ENCODE results near the gene SYNC. TPM values are rescaled to one million over a fixed set of nuclear protein-coding genes. Genes with fewer than 3 reads are reported as not detected.
A peak's percentile ranks its signal among the peaks of the same experiment; 100 is the strongest.
"Not testable (repeated sequence)": the region's sequence is repeated elsewhere in the genome, so short reads cannot be mapped to it uniquely, and the experiment has no call there.

Gene SYNC
- total RNA-seq, 1 donor from 2014 or later = 14.5 TPM

- TF ChIP-seq CTCF (IDR thresholded peaks at IDR 0.05) = no peak
- H3K4me3 ChIP-seq = no peak overlapping the region
- no peaks in the 10 kb centered on the region for H3K27me3 ChIP-seq (ENCODE audit: low read depth)
- peaks cover 36% of the 10 kb centered on the region for H3K4me1 ChIP-seq
- no peak for DNase-seq
- H3K36me3 ChIP-seq = peaks cover 76% of the 10 kb centered on the region
- ATAC-seq = no peak
- intact Hi-C loops (cut with DNase I) = no loop called here
- no peaks in the 10 kb centered on the region for H3K9me3 ChIP-seq
- H3K27ac ChIP-seq = peak overlapping the region; percentile 51
Observed at GRCh38 chr1:32684167-32684811, 18.3 kb downstream of the SYNC start.

- Histone ChIP-seq H3K4me1 (peaks cover 44% of the 10 kb centered on the region), H3K9me3 (no peaks in the 10 kb centered on the region), H3K36me3 (peaks cover 85% of the 10 kb centered on the region), H3K27me3 (ENCODE audit: low read depth) (no peaks in the 10 kb centered on the region), H3K4me3 (no peak overlapping the region), H3K27ac (peak overlapping the region; percentile 51)
- ATAC-seq (no peak), DNase-seq (no peak)
- TF ChIP-seq CTCF (IDR thresholded peaks at IDR 0.05) = no peak
- intact Hi-C loops (cut with DNase I) = no loop called here
Observed at GRCh38 chr1:32683397-32683796, 19.2 kb downstream of the SYNC start.

GRCh38 chr1:32681999-32682398, 20.6 kb downstream of the SYNC start:
- no peak for DNase-seq
- H3K4me1 ChIP-seq = peaks cover 52% of the 10 kb centered on the region
- no peak overlapping the region for H3K27ac ChIP-seq
- intact Hi-C loops (cut with DNase I) = no loop called here
- H3K9me3 ChIP-seq = no peaks in the 10 kb centered on the region
- H3K27me3 ChIP-seq (ENCODE audit: low read depth) = no peaks in the 10 kb centered on the region
- H3K4me3 ChIP-seq = no peak overlapping the region
- no peak for ATAC-seq
- peaks cover 91% of the 10 kb centered on the region for H3K36me3 ChIP-seq
- no peak for TF ChIP-seq CTCF (IDR thresholded peaks at IDR 0.05)

GRCh38 chr1:32681509-32681908, 21.1 kb downstream of the SYNC start:
- peak; percentile 43 to 46 for ATAC-seq
- DNase-seq = no peak
- no peak overlapping the region for H3K4me3 ChIP-seq
- H3K9me3 ChIP-seq = no peaks in the 10 kb centered on the region
- H3K36me3 ChIP-seq = peaks cover 91% of the 10 kb centered on the region
- no peak for TF ChIP-seq CTCF (IDR thresholded peaks at IDR 0.05)
- intact Hi-C loops (cut with DNase I) = no loop called here
- no peak overlapping the region for H3K27ac ChIP-seq
- peaks cover 52% of the 10 kb centered on the region for H3K4me1 ChIP-seq
- no peaks in the 10 kb centered on the region for H3K27me3 ChIP-seq (ENCODE audit: low read depth)

GRCh38 chr1:32680642-32681041, 21.9 kb downstream of the SYNC start:
- H3K27ac ChIP-seq = no peak overlapping the region

GRCh38 chr1:32679993-32680392, 22.6 kb downstream of the SYNC start:
- H3K27ac ChIP-seq; H3K4me3 ChIP-seq; H3K27me3 ChIP-seq (ENCODE audit: low read depth); H3K9me3 ChIP-seq; intact Hi-C loops (cut with DNase I); ATAC-seq; DNase-seq: not testable (repeated sequence)
- Histone ChIP-seq H3K4me1 (peaks cover 50% of the 10 kb centered on the region), H3K36me3 (peaks cover 92% of the 10 kb centered on the region)

More at GRCh38 chr1:32680642-32681041, 21.9 kb downstream of the SYNC start:
- Histone ChIP-seq H3K36me3 (peaks cover 92% of the 10 kb centered on the region), H3K4me1 (peaks cover 52% of the 10 kb centered on the region), H3K4me3 (no peak overlapping the region), H3K27me3 (ENCODE audit: low read depth) (no peaks in the 10 kb centered on the region), H3K9me3 (no peaks in the 10 kb centered on the region)
- no peak for TF ChIP-seq CTCF (IDR thresholded peaks at IDR 0.05)
- DNase-seq (no peak), ATAC-seq (no peak)
- intact Hi-C loops (cut with DNase I) = no loop called here
